GM08714 (cell line): ENCODE data around the gene CPNE2.

Source experiments
- H3K4me3 ChIP-seq: fragments of 200-500 bp; sonication (Bioruptor generic); 2 replicates; pipeline ENCODE4 v1.5.1; 2014; ENCODE audit warnings: mild to moderate bottlenecking, low read length, inconsistent platforms
- ZNF274 ChIP-seq: IDR thresholded peaks from 2 replicates; pipeline ENCODE4 v1.6.1; 2012; ENCODE audit warnings: mild to moderate bottlenecking, low read depth, low read length

Gene CPNE2

GRCh38 chr16:57133031-57133430, 40.6 kb downstream of the CPNE2 start:
- TF ChIP-seq ZNF274, result no peak

GRCh38 chr16:57133886-57134285, 41.5 kb downstream of the CPNE2 start:
- TF ChIP-seq ZNF274, result no peak
- H3K4me3 ChIP-seq, result no peak overlapping the region

More at GRCh38 chr16:57133031-57133430, 40.6 kb downstream of the CPNE2 start:
- H3K4me3 ChIP-seq, result no peak overlapping the region

- H3K4me3 ChIP-seq, result no peak overlapping the region
- TF ChIP-seq ZNF274, result no peak
Measured at GRCh38 chr16:57134982-57135381, 42.6 kb downstream of the CPNE2 start.

GRCh38 chr16:57137043-57137442, 44.7 kb downstream of the CPNE2 start:
- TF ChIP-seq ZNF274, result no peak
- no peak overlapping the region for H3K4me3 ChIP-seq

- no peak for TF ChIP-seq ZNF274
- H3K4me3 ChIP-seq, result no peak overlapping the region
Measured at GRCh38 chr16:57137566-57138273, 45.3 kb downstream of the CPNE2 start.

GRCh38 chr16:57138281-57138935, 46.0 kb downstream of the CPNE2 start:
- TF ChIP-seq ZNF274, result no peak

GRCh38 chr16:57140931-57141668, 48.7 kb downstream of the CPNE2 start:
- H3K4me3 ChIP-seq, result no peak overlapping the region
- TF ChIP-seq ZNF274, result no peak

More at GRCh38 chr16:57138281-57138935, 46.0 kb downstream of the CPNE2 start:
- H3K4me3 ChIP-seq, result no peak overlapping the region

GRCh38 chr16:57141822-57142631, 49.6 kb downstream of the CPNE2 start:
- no peak overlapping the region for H3K4me3 ChIP-seq

GRCh38 chr16:57143149-57143921, 51.0 kb downstream of the CPNE2 start:
- no peak for TF ChIP-seq ZNF274

More at GRCh38 chr16:57141822-57142631, 49.6 kb downstream of the CPNE2 start:
- TF ChIP-seq ZNF274, result no peak

GRCh38 chr16:57144027-57144426, 51.6 kb downstream of the CPNE2 start:
- TF ChIP-seq ZNF274, result no peak
- H3K4me3 ChIP-seq, result no peak overlapping the region

More at GRCh38 chr16:57143149-57143921, 51.0 kb downstream of the CPNE2 start:
- H3K4me3 ChIP-seq, result no peak overlapping the region

- no peak overlapping the region for H3K4me3 ChIP-seq
- no peak for TF ChIP-seq ZNF274
Measured at GRCh38 chr16:57145046-57146021, 53.0 kb downstream of the CPNE2 start.

- no peak for TF ChIP-seq ZNF274
Measured at GRCh38 chr16:57146040-57146647, 53.8 kb downstream of the CPNE2 start.

GRCh38 chr16:57146735-57147134, 54.4 kb downstream of the CPNE2 start:
- TF ChIP-seq ZNF274, result no peak
- no peak overlapping the region for H3K4me3 ChIP-seq

More at GRCh38 chr16:57146040-57146647, 53.8 kb downstream of the CPNE2 start:
- no peak overlapping the region for H3K4me3 ChIP-seq
